HEK293 (cell line): Measurements from ENCODE around the gene OR4D1.

ENCODE experiments used
- CTCF ChIA-PET: fragments of 350-600 bp; formaldehyde crosslinking; extraction: SDS; loops from one replicate; lab custom pipeline; 2021; ENCODE audit warnings: antibody characterized with exemption; lab: Yijun Ruan, JAX
- POLR2A ChIA-PET: fragments of 300-600 bp; formaldehyde crosslinking; extraction: SDS; loops from one replicate; lab custom pipeline; 2020; ENCODE audit warnings: antibody characterized with exemption, inconsistent platforms; lab: Yijun Ruan, JAX
- H3K27ac ChIP-seq: fragments of 200-500 bp; sonication (Bioruptor generic); 2 replicates; pipeline ENCODE4 v1.5.1; 2014; ENCODE audit warnings: low read depth, low read length, control low read depth, inconsistent platforms; ENCODE audit errors: extremely low read depth
- H3K36me3 ChIP-seq, 2 experiments: fragments of 200-500 bp in 1 of 2; sonication (Bioruptor generic) in 1 of 2; 1 replicate in 1 of 2; 2 replicates in 1 of 2; pipeline ENCODE4 v1.5.1; 2014 to 2017; ENCODE audit warnings: inconsistent platforms in 2 of 2, low read length in 2 of 2; ENCODE audit not compliant: control insufficient read depth in 2 of 2, insufficient read depth in 1 of 2
- H3K4me1 ChIP-seq: fragments of 200-500 bp; sonication (Bioruptor generic); 2 replicates; pipeline ENCODE4 v1.5.1; 2014; ENCODE audit warnings: mild to moderate bottlenecking, low read length, inconsistent platforms; ENCODE audit not compliant: control insufficient read depth, insufficient read depth
- H3K4me3 ChIP-seq: 2 replicates; pipeline ENCODE4 v1.5.1; 2011; ENCODE audit warnings: low read depth, mild to moderate bottlenecking, control low read depth, low read length, moderate library complexity
- H3K9me3 ChIP-seq: fragments of 200-500 bp; sonication (Bioruptor generic); 2 replicates; pipeline ENCODE4 v1.5.1; 2014; ENCODE audit warnings: low read depth, low read length, inconsistent platforms; ENCODE audit not compliant: control insufficient read depth, insufficient read depth
- SCRT1 ChIP-seq: fragments of 450-650 bp; formaldehyde crosslinking; IDR thresholded peaks from 2 replicates; pipeline ENCODE4 v1.5.1; 2016; ENCODE audit warnings: missing biosample characterization, missing genetic modification characterization, borderline replicate concordance
- SCRT2 ChIP-seq: fragments of 450-650 bp; formaldehyde crosslinking; IDR thresholded peaks from 2 replicates; pipeline ENCODE4 v1.5.1; 2016; ENCODE audit warnings: missing biosample characterization, missing genetic modification characterization
- WT1 ChIP-seq: fragments of 450-650 bp; formaldehyde crosslinking; IDR thresholded peaks from 2 replicates; pipeline ENCODE4 v1.5.1; 2016; ENCODE audit warnings: missing biosample characterization, missing genetic modification characterization
- ZNF239 ChIP-seq: fragments of 450-650 bp; formaldehyde crosslinking; IDR thresholded peaks from 2 replicates; pipeline ENCODE4 v1.5.1; 2016; ENCODE audit warnings: missing biosample characterization, missing genetic modification characterization
- ZNF248 ChIP-seq: fragments of 450-650 bp; formaldehyde crosslinking; IDR thresholded peaks from 2 replicates; pipeline ENCODE4 v1.5.1; 2017; ENCODE audit warnings: missing biosample characterization, missing genetic modification characterization
- ZNF521 ChIP-seq: fragments of 450-650 bp; formaldehyde crosslinking; IDR thresholded peaks from 2 replicates; pipeline ENCODE4 v1.5.1; 2017; ENCODE audit warnings: missing biosample characterization, mild to moderate bottlenecking, missing genetic modification characterization
- ZNF654 ChIP-seq: fragments of 450-650 bp; formaldehyde crosslinking; IDR thresholded peaks from 2 replicates; pipeline ENCODE4 v1.5.1; 2016; ENCODE audit warnings: low read depth, missing biosample characterization, missing genetic modification characterization
- ZNF768 ChIP-seq: fragments of 450-650 bp; formaldehyde crosslinking; IDR thresholded peaks from 2 replicates; pipeline ENCODE4 v1.5.1; 2018; ENCODE audit warnings: missing biosample characterization, mild to moderate bottlenecking, missing genetic modification characterization
- TF ChIP-seq, protein P1 (sequence below): fragments of 450-650 bp; formaldehyde crosslinking; IDR thresholded peaks from 2 replicates; pipeline ENCODE4 v1.5.1; 2016; ENCODE audit warnings: missing biosample characterization, missing genetic modification characterization
- TF ChIP-seq, protein P2 (sequence below): fragments of 450-650 bp; formaldehyde crosslinking; IDR thresholded peaks from 2 replicates; pipeline ENCODE4 v1.5.1; 2016; ENCODE audit warnings: missing biosample characterization, missing genetic modification characterization
- TF ChIP-seq, protein P3 (sequence below): fragments of 450-650 bp; formaldehyde crosslinking; IDR thresholded peaks from 2 replicates; pipeline ENCODE4 v1.5.1; 2016; ENCODE audit warnings: missing biosample characterization, missing genetic modification characterization
- TF ChIP-seq, protein P4 (sequence below): fragments of 450-650 bp; formaldehyde crosslinking; IDR thresholded peaks from 2 replicates; pipeline ENCODE4 v1.5.1; 2016; ENCODE audit warnings: missing biosample characterization, missing genetic modification characterization
- TF ChIP-seq, protein P5 (sequence below): fragments of 450-650 bp; formaldehyde crosslinking; IDR thresholded peaks from 2 replicates; pipeline ENCODE4; 2016; ENCODE audit warnings: missing biosample characterization, missing genetic modification characterization
- TF ChIP-seq, protein P6 (sequence below): fragments of 450-650 bp; formaldehyde crosslinking; IDR thresholded peaks from 2 replicates; pipeline ENCODE4 v1.5.1; 2016; ENCODE audit warnings: missing biosample characterization, missing genetic modification characterization

OR4D1 gene

DNA sequence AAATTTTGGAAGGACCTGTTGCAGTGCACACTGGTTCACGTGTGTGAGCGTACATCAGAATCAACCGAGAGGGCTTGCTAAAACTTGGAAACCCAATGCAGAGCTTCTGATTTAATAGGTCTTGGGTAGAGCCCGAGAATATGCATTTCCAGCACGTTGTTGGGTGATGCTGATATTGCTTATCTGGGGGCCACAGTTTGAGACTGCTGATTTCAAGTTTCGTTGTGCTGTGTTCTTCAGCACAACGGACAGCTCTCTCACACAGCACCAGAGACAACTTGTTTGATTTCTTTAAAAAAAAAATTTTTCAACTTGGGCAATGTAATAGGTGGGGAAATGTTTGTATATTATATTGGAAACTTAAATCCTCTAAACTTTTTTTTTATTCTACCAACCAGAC is 28.0 kb downstream of the OR4D1 start:
- CTCF ChIA-PET, result interaction anchor here (0.7 to 1.3 kb wide), 6 partner anchors 8 to 56 kb away, joined by 3 to 11 read pairs (median 4); no protein-coding TSS in a partner anchor
- Histone ChIP-seq H3K4me3 (no peak overlapping the region), H3K27ac (no peak overlapping the region), H3K4me1 (no peaks in the 10 kb centered on the region), H3K9me3 (no peaks in the 10 kb centered on the region), H3K36me3 (no peaks in the 10 kb centered on the region)
- TF ChIP-seq WT1 (no peak), SCRT1 (tag by site-specific recombination) (peak; percentile 69; the same call in 1 of the 2 replicates), ZNF248 (no peak), ZNF768 (tag by site-specific recombination) (no peak), ZNF521 (tag by site-specific recombination) (no peak), ZNF239 (tag by site-specific recombination) (no peak), ZNF654 (tag by site-specific recombination) (no peak), SCRT2 (peak; percentile 75)
- TF ChIP-seq, protein P1, sequence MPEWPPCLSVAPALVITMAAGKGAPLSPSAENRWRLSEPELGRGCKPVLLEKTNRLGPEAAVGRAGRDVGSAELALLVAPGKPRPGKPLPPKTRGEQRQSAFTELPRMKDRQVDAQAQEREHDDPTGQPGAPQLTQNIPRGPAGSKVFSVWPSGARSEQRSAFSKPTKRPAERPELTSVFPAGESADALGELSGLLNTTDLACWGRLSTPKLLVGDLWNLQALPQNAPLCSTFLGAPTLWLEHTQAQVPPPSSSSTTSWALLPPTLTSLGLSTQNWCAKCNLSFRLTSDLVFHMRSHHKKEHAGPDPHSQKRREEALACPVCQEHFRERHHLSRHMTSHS (tag by site-specific recombination), result no peak
- TF ChIP-seq, protein P2, sequence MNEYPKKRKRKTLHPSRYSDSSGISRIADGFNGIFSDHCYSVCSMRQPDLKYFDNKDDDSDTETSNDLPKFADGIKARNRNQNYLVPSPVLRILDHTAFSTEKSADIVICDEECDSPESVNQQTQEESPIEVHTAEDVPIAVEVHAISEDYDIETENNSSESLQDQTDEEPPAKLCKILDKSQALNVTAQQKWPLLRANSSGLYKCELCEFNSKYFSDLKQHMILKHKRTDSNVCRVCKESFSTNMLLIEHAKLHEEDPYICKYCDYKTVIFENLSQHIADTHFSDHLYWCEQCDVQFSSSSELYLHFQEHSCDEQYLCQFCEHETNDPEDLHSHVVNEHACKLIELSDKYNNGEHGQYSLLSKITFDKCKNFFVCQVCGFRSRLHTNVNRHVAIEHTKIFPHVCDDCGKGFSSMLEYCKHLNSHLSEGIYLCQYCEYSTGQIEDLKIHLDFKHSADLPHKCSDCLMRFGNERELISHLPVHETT (tag by site-specific recombination), result no peak
- TF ChIP-seq, protein P3, sequence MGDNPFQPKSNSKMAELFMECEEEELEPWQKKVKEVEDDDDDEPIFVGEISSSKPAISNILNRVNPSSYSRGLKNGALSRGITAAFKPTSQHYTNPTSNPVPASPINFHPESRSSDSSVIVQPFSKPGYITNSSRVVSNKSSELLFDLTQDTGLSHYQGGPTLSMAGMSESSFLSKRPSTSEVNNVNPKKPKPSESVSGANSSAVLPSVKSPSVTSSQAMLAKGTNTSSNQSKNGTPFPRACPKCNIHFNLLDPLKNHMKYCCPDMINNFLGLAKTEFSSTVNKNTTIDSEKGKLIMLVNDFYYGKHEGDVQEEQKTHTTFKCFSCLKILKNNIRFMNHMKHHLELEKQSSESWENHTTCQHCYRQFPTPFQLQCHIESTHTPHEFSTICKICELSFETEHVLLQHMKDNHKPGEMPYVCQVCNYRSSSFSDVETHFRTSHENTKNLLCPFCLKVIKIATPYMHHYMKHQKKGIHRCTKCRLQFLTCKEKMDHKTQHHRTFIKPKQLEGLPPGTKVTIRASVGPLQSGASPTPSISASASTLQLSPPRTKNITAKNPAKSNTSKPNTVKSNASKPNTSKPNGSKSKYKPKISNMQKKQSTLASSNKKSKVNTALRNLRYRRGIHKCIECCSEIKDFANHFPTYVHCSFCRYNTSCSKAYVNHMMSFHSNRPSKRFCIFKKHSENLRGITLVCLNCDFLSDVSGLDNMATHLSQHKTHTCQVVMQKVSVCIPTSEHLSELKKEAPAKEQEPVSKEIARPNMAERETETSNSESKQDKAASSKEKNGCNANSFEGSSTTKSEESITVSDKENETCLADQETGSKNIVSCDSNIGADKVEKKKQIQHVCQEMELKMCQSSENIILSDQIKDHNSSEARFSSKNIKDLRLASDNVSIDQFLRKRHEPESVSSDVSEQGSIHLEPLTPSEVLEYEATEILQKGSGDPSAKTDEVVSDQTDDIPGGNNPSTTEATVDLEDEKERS, result no peak
- TF ChIP-seq, protein P4, sequence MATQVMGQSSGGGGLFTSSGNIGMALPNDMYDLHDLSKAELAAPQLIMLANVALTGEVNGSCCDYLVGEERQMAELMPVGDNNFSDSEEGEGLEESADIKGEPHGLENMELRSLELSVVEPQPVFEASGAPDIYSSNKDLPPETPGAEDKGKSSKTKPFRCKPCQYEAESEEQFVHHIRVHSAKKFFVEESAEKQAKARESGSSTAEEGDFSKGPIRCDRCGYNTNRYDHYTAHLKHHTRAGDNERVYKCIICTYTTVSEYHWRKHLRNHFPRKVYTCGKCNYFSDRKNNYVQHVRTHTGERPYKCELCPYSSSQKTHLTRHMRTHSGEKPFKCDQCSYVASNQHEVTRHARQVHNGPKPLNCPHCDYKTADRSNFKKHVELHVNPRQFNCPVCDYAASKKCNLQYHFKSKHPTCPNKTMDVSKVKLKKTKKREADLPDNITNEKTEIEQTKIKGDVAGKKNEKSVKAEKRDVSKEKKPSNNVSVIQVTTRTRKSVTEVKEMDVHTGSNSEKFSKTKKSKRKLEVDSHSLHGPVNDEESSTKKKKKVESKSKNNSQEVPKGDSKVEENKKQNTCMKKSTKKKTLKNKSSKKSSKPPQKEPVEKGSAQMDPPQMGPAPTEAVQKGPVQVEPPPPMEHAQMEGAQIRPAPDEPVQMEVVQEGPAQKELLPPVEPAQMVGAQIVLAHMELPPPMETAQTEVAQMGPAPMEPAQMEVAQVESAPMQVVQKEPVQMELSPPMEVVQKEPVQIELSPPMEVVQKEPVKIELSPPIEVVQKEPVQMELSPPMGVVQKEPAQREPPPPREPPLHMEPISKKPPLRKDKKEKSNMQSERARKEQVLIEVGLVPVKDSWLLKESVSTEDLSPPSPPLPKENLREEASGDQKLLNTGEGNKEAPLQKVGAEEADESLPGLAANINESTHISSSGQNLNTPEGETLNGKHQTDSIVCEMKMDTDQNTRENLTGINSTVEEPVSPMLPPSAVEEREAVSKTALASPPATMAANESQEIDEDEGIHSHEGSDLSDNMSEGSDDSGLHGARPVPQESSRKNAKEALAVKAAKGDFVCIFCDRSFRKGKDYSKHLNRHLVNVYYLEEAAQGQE (tag by site-specific recombination), result peak; percentile 92
- TF ChIP-seq, protein P5, sequence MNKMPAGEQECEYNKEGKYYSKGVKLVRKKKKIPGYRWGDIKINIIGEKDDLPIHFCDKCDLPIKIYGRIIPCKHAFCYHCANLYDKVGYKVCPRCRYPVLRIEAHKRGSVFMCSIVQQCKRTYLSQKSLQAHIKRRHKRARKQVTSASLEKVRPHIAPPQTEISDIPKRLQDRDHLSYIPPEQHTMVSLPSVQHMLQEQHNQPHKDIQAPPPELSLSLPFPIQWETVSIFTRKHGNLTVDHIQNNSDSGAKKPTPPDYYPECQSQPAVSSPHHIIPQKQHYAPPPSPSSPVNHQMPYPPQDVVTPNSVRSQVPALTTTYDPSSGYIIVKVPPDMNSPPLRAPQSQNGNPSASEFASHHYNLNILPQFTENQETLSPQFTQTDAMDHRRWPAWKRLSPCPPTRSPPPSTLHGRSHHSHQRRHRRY (tag by site-specific recombination), result no peak
- TF ChIP-seq, protein P6, sequence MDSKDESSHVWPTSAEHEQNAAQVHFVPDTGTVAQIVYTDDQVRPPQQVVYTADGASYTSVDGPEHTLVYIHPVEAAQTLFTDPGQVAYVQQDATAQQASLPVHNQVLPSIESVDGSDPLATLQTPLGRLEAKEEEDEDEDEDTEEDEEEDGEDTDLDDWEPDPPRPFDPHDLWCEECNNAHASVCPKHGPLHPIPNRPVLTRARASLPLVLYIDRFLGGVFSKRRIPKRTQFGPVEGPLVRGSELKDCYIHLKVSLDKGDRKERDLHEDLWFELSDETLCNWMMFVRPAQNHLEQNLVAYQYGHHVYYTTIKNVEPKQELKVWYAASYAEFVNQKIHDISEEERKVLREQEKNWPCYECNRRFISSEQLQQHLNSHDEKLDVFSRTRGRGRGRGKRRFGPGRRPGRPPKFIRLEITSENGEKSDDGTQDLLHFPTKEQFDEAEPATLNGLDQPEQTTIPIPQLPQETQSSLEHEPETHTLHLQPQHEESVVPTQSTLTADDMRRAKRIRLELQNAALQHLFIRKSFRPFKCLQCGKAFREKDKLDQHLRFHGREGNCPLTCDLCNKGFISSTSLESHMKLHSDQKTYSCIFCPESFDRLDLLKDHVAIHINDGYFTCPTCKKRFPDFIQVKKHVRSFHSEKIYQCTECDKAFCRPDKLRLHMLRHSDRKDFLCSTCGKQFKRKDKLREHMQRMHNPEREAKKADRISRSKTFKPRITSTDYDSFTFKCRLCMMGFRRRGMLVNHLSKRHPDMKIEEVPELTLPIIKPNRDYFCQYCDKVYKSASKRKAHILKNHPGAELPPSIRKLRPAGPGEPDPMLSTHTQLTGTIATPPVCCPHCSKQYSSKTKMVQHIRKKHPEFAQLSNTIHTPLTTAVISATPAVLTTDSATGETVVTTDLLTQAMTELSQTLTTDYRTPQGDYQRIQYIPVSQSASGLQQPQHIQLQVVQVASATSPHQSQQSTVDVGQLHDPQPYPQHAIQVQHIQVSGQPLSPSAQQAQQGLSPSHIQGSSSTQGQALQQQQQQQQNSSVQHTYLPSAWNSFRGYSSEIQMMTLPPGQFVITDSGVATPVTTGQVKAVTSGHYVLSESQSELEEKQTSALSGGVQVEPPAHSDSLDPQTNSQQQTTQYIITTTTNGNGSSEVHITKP (tag by site-specific recombination), result no peak
- POLR2A ChIA-PET, result no interaction called here
